ENCODE results near the gene STOML1.

The STOML1 gene

DNA sequence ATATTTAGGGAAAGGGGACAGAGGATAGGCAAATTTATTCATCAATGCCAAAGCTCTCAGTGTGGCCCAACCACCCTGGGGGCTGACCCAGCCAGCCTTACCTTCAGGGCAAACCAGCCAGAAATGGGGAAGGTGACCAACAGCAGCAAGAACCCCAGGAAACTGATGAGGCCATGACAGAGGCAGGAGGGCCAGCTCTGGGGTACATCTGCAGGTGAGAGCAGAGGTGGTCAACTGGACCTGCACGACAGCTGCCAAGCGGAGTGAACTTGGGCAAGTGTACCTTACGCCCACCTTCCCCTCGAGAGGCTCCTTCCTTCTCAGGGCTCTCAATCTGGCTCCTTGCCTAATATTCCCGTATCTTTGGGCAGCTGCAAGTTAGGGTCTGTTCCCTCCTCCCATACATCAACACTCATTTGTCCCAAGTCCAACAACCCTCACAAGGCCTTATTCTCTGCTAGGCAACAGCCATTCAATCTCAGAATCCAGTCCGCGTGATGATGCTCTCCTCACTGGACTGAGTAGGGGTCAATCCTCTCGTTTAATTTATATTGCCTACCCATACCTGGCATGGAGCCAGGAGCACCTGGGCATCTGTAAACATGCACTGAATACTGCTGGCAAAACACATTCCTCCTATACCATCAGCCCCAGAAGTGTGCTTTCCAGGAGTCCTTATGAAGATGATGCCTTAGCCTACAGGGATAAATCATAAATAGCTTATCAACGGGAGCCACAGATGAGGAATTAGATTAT lies 1.7 kb downstream of the STOML1 start:
- no peaks in the 10 kb centered on the region for H3K36me3 ChIP-seq (ENCODE audit: insufficient read depth)
- H3K4me1 ChIP-seq (ENCODE audit: low read depth, poor library complexity, severe bottlenecking): peaks cover 72% of the 10 kb centered on the region
- H4K20me1 ChIP-seq (ENCODE audit: insufficient read depth): no peaks in the 10 kb centered on the region
- no peak overlapping the region for H3K4me3 ChIP-seq (IDR thresholded peaks at IDR 0.05; ENCODE audit: insufficient read depth, low read depth, low read length)
- TF ChIP-seq, protein P1, sequence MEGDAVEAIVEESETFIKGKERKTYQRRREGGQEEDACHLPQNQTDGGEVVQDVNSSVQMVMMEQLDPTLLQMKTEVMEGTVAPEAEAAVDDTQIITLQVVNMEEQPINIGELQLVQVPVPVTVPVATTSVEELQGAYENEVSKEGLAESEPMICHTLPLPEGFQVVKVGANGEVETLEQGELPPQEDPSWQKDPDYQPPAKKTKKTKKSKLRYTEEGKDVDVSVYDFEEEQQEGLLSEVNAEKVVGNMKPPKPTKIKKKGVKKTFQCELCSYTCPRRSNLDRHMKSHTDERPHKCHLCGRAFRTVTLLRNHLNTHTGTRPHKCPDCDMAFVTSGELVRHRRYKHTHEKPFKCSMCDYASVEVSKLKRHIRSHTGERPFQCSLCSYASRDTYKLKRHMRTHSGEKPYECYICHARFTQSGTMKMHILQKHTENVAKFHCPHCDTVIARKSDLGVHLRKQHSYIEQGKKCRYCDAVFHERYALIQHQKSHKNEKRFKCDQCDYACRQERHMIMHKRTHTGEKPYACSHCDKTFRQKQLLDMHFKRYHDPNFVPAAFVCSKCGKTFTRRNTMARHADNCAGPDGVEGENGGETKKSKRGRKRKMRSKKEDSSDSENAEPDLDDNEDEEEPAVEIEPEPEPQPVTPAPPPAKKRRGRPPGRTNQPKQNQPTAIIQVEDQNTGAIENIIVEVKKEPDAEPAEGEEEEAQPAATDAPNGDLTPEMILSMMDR (conservative IDR thresholded peaks at IDR 0.05; ENCODE audit: low read depth, low read length): no peak
- H3K27ac ChIP-seq: no peak overlapping the region
- no peak overlapping the region for H3K9ac ChIP-seq
- no peak overlapping the region for H2AFZ ChIP-seq (ENCODE audit: low read depth)
- H3K4me2 ChIP-seq: peak overlapping the region; percentile 80
- no peaks in the 10 kb centered on the region for H3K27me3 ChIP-seq (ENCODE audit: insufficient read depth, low read depth)
- peaks cover 17% of the 10 kb centered on the region for H3K79me2 ChIP-seq (ENCODE audit: insufficient read depth, low read depth)

DNA sequence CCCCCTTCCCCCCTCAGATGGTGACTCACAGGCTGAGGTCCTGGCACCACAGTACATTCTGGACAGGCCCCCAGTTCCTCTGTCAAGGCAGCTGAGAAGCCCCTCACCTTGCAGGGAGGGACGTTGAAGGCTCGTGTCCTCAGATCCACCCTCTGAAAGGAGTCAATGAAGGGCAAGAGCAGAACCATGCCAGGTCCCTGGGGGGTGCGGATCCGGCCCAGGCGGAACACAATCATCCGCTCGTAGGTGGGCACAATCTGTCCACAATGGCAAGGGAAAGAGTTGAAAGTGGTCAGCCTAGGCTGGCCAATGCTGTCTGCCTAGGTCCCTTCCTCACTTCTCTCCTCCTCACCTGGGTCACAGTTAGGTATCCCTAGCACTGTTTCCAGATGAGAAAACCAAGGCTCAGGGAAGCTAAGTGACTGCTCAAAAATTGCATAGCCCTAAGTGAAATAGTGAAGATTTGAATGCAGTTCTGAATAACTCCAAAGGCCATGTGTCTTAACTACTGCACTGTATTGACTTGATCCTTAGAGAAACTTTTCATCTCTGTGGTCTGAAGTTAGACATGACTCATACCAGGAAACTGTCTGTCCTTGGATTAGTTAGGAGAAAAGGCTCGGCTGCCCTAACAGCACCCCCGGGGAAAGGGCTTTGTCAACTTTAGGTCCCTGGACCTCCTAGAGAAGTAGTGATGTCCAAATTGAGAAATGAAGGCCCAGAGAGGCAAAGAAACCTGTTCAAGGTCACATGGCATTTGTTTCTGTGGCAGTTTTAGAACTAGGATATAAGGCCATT lies 2.9 kb downstream of the STOML1 start:
- H3K9ac ChIP-seq: no peak overlapping the region
- H2AFZ ChIP-seq (ENCODE audit: low read depth): no peak overlapping the region

DNA sequence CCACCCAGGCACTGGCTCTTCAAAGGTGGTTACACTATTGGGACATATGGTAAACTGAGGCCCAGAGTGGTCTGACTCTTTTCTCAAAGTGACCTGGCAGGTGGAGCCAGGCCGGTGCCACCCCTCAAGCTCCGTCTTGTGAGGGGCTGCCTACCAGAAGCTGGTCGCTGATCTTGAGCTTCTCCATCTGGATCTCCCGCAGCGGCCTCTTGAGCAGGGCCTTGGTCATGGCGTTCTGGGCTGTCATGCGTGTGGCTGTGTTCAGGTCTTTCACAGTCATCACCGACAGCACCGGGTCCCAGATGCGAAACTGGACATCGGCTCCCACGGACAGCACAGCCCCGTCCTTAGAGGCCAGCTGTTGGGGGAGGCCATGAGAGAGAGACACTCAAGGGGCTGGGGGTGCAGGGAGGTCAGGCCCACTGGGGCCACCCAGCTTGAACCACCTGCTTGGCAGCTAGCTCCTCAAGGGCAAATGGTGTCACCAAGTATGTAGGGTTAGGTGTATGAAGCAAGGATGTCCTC lies 3.6 kb downstream of the STOML1 start:
- Histone ChIP-seq H2AFZ (ENCODE audit: low read depth) (no peak overlapping the region), H3K79me2 (ENCODE audit: insufficient read depth, low read depth) (peaks cover 10% of the 10 kb centered on the region; the same call in 1 of the 2 replicates), H3K9ac (no peak overlapping the region), H3K4me1 (ENCODE audit: low read depth, poor library complexity, severe bottlenecking) (peaks cover 90% of the 10 kb centered on the region), H3K4me2 (peak overlapping the region; percentile 88; the same call in 1 of the 2 replicates), H4K20me1 (ENCODE audit: insufficient read depth) (no peaks in the 10 kb centered on the region), H3K36me3 (ENCODE audit: insufficient read depth) (no peaks in the 10 kb centered on the region), H3K27me3 (ENCODE audit: insufficient read depth, low read depth) (no peaks in the 10 kb centered on the region), H3K4me3 (IDR thresholded peaks at IDR 0.05; ENCODE audit: insufficient read depth, low read depth, low read length) (no peak overlapping the region), H3K27ac (no peak overlapping the region; the same call in 1 of the 2 replicates)
- TF ChIP-seq, protein P1 (conservative IDR thresholded peaks at IDR 0.05; ENCODE audit: low read depth, low read length): no peak

More for the DNA sequence above, 2.9 kb downstream of the STOML1 start:
- H3K4me1 ChIP-seq (ENCODE audit: low read depth, poor library complexity, severe bottlenecking): peaks cover 85% of the 10 kb centered on the region
- no peak overlapping the region; the same call in 1 of the 2 replicates for H3K4me2 ChIP-seq
- no peaks in the 10 kb centered on the region for H4K20me1 ChIP-seq (ENCODE audit: insufficient read depth)
- no peaks in the 10 kb centered on the region for H3K27me3 ChIP-seq (ENCODE audit: insufficient read depth, low read depth)
- TF ChIP-seq, protein P1 (conservative IDR thresholded peaks at IDR 0.05; ENCODE audit: low read depth, low read length): no peak
- peaks cover 10% of the 10 kb centered on the region; the same call in 1 of the 2 replicates for H3K79me2 ChIP-seq (ENCODE audit: insufficient read depth, low read depth)
- H3K27ac ChIP-seq: no peak overlapping the region
- H3K36me3 ChIP-seq (ENCODE audit: insufficient read depth): no peaks in the 10 kb centered on the region
- no peak overlapping the region for H3K4me3 ChIP-seq (IDR thresholded peaks at IDR 0.05; ENCODE audit: insufficient read depth, low read depth, low read length)

DNA sequence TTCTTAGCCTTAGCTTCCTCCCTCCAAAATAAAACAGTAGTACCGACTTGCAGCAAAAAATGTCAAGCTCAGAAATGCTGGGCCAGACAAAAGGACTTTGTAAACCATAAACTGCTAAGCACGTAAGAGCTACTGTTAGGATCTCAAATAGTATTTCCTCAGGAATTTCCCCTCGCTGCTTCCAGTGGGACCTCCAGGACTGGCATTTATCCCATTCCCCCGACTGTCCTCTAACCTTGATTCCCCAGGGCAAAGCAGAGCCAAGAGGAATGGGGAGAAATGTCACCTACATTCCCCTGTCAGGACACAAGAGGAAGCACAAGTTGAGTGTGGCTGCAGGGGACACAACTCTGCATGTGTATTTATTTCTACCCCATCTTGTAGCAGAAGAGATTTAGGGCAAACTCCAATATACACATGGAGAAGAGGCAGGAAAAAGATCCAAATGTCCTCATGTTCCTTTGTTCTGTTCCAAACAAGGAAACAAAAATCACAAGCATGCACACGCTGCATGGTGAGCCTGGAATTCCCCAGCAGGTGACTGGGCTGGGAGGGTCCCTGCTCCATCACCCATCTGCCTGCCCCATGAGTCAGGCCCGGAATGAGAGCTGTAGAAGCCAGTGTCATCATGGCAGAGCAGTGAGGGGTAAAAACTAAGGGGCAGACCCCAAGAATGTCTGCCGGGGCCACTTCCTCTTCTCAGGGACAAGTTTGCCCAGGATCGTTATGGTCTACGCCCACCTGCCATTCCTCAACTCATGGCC lies 4.2 kb downstream of the STOML1 start:
- H3K9ac ChIP-seq: no peak overlapping the region; the same call in 1 of the 2 replicates
- no peak overlapping the region for H2AFZ ChIP-seq (ENCODE audit: low read depth)
- peak overlapping the region; percentile 56 for H3K27ac ChIP-seq
- no peaks in the 10 kb centered on the region for H3K36me3 ChIP-seq (ENCODE audit: insufficient read depth)
- H3K27me3 ChIP-seq (ENCODE audit: insufficient read depth, low read depth): no peaks in the 10 kb centered on the region
- peaks cover 10% of the 10 kb centered on the region; the same call in 1 of the 2 replicates for H3K79me2 ChIP-seq (ENCODE audit: insufficient read depth, low read depth)
- H4K20me1 ChIP-seq (ENCODE audit: insufficient read depth): no peaks in the 10 kb centered on the region
- H3K4me1 ChIP-seq (ENCODE audit: low read depth, poor library complexity, severe bottlenecking): peaks cover 90% of the 10 kb centered on the region
- no peak overlapping the region for H3K4me3 ChIP-seq (IDR thresholded peaks at IDR 0.05; ENCODE audit: insufficient read depth, low read depth, low read length)
- peak overlapping the region; percentile 88 for H3K4me2 ChIP-seq
- TF ChIP-seq, protein P1 (conservative IDR thresholded peaks at IDR 0.05; ENCODE audit: low read depth, low read length): no peak
